Renal cortex interstitium (tissue), 11 donors: ENCODE measurements around the gene SNN. TPM values are rescaled to one million over a fixed set of nuclear protein-coding genes. Genes with fewer than 3 reads are reported as not detected.

Source experiments
- DNase-seq, 11 donors: peaks; one replicate each; pipeline ENCODE4 v3.0.0-alpha.2; 2013; ENCODE audit warnings: low read depth in 9 of 11, low spot score in 4 of 11; ENCODE audit errors: extremely low read depth in 1 of 11
- polyA plus RNA-seq, 3 donors: library from polyadenylated mRNA; unstranded; fragments of 120-200 nt; gene quantifications; one replicate each; pipeline ENCODE4 v1.2.1, GENCODE V29; 2013; ENCODE audit not compliant: insufficient read length in 3 of 3

The SNN gene
- polyA plus RNA-seq, 3 donors = 30.9 to 41.9 (median 37.3) TPM

DNA sequence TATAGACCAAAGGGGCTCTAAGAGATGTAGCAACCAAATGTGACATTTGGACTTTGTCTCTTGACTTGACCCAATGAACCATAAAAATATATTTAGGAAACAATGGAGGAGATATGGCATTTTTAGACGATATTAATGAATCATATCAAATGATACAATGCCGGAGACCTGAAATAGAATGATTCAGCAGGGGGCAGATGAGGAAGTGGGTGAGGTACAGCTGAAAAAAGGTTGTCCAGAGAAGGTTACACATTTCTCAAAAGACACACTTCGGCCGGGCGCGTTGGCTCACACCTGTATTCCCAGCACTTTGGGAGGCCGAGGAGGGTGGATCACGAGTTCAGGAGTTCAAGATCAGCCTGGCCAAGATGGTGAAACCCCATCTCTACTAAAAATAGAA is 16.5 kb upstream of the SNN start:
- no peak for DNase-seq

DNA sequence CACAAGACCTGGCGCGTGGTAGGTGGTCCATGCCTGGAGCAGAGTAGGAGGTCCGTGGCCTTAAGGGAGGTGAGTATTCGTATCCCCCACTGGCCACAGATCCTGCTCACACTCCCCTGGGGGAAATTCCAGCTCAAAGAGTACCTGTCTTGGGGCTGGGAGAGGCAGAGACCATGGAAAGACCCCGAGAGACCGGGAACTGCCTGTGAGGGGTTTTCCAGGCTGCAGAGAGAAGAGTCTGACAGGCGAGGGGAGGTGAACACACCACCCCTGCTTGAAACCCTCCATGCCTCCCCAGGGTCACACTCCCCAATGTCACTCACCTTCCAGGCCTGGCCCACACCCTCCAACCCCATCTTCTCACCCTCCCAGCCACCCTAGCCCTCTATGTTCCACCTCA is 12.6 kb upstream of the SNN start:
- no peak for DNase-seq

DNA sequence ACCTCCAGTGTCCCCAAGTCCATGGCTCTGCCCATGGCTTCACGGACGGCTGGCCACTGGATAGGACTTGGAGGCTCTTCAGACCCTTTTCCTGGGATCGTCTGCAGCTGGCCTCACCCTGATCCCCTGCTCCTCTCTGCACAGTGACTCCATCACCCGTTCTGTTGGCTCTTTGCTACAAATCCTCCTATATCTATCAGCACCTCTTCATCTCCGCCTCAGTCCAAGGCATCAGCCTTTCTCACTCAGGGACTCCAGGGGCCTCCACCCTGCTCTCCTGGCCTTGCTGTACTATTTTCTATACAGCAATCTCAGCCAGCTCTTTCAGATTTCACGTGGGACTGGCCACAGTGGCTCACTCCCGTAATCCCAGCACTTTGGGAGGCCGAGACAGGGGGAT is 10.7 kb upstream of the SNN start:
- DNase-seq = no peak

DNA sequence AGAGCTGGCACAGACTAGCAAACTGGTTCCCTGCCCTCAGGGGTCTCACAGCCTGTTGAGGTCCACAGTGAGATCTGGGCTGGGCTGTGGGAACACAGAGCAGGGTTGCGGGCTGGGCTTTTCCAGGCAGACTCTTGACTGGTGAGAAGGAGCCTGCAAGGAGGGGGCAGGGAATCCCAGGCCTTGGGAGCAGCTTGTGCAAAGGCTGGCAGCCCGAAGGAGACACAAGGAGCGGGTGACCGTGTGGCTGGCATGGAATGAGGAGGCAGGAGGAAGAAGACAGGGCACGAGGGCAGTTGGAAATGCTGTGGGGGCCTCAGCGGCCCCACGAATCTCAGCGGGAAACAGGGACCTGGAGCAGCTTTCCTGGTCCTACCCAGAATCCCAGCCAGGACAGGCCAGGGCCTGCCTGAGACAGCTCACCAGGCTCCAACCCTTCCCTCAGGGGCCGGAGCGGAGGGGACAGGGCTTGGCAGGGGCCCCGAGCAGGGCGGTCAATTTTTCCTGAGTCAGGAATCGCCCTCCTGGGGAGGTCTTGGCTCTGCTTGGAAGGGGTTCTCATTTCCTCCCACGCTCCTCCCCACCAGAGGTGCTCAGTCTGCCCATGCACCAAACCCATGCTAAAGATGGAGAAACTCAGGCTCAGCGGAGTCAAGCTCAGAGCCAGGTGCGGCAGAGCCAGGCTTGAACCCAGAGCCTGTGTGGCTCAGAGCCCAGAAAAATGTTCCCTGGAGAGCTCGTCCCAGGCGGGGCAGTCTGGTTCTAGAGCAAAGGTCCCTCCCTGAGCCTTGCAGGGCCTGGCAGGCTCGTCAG is 9.2 kb upstream of the SNN start:
- no peak for DNase-seq

DNA sequence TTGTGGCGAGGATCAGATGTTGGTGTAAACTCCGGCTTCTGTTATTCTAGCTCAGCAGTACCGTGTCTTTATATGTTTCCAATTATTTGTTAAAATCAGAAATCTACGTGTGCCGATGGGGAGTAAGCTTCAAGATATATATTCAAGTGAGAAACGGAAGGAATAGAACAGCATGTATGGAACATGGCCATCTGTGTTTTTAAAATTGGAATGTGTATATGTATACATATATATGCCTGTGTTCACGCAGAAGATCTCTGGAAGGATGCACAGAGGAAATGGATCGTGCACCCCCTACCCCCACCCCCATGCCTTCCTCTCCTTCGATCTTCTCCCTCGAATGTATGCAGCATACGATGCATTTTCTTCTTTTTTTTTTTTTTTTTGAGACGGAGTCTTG is 7.7 kb upstream of the SNN start:
- no peak for DNase-seq

DNA sequence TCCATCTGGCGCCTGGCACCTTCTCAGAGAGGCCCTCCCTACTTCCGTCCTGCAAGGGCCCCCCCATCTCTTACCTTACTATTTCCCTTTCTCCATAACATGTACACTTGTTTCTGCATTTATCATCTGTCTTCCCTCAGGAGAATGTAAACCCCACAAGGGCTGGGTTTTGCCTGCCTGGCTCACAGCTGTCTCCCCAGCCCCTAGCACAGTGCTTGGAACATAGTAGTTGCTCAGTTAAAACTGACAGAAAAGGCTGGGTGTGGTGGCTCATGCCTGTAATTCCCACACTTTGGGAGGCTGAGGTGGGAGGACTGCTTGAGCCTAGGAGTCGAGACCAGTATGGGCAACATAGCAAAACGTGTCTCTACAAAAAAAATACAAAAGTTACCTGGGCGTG is 5.7 kb upstream of the SNN start:
- DNase-seq = no peak

DNA sequence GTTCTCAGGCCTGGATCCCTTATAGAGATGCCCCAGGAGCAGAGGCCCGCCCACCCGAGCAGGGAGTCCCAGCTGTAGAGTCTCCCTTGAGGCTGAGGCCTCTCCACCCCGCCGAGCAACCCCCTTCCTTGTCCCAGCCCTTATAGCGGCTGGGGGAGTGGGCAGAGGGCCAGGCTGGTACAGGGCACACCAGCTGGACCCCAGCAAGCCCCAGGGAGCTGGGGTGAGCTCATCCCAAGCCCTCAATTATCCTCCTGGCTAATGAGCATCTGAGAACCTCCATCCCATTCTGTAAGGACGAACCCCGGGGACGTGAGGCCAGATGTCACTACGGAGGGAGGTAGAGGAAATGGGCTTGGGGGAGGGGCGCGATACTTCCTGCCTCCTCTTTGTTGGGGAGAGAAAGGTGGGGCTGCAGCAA is 3.2 kb upstream of the SNN start:
- no peak for DNase-seq

DNA sequence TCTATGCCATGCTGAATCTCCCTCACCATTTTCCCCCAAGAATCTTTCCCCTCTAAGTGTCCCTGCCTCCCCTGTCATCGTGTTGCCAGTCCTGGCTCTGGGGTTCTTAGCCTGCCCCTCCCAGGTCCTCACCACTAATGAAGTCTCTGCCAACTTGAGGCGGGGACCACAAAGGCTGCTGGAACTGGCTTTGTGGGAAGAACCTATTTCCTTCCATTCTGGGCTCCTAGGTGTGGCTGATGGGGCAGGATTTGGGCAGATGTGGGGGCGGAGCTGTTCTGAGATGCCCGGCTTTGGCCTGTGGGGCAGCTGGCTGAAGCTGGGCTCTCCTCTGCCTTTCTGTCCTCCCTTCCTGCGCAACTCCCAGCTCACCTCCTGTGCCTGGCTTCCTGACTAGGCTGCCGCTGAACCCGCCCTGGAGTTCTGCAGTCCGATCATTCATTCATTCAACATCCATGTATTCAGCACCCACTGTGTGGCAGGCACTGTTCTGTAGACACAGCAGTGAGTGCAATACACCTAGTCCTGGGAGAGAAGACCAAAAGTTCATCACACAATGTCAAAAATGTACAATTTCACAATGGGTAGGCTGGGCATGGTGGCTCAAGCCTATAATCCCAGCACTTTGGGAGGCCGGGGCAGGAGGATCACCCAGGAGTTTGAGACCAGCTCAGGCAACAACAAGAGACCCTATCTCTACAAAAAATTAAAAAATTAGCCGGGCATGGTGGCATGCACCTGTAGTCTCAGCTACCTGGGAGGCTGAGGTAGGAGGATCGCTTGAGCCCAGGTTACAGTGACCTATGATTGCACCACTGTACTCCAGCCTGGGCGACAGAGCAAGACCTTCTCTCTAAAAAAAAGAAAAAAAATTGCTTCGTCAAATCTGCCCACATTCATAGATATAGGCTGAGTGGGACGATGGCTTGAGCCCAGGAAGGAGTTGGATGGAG is 1.9 kb upstream of the SNN start:
- DNase-seq = no peak

DNA sequence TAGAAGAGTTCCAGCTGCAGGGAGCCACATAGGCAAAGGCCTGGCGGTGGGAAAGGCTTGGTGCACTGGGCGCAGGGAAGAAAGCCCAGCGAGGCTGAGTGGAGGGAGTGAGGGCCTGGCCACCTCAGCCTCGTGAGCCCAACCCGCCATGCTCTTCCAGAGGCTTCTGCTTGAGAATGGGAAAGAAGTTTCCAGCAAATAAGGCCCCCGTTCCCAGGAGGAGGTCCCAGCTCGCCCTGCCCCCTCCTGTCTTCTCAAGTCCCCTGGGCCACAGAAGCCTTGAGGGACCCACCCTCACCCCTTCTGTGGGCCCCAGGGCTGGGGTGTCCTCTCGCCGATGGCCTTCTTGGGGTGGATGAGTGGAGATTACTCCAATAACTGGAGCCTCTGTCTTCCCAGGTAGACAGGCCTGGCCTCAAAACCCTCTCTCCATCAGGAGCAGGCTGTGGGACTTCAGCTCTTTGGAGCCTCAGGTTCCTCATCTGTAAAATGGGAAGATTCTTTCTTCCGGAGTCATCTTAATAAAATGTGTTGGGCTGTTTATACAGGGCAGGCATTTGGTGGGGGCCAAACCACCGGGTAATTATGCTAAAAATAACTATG is 933 bp upstream of the SNN start:
- no peak for DNase-seq

DNA sequence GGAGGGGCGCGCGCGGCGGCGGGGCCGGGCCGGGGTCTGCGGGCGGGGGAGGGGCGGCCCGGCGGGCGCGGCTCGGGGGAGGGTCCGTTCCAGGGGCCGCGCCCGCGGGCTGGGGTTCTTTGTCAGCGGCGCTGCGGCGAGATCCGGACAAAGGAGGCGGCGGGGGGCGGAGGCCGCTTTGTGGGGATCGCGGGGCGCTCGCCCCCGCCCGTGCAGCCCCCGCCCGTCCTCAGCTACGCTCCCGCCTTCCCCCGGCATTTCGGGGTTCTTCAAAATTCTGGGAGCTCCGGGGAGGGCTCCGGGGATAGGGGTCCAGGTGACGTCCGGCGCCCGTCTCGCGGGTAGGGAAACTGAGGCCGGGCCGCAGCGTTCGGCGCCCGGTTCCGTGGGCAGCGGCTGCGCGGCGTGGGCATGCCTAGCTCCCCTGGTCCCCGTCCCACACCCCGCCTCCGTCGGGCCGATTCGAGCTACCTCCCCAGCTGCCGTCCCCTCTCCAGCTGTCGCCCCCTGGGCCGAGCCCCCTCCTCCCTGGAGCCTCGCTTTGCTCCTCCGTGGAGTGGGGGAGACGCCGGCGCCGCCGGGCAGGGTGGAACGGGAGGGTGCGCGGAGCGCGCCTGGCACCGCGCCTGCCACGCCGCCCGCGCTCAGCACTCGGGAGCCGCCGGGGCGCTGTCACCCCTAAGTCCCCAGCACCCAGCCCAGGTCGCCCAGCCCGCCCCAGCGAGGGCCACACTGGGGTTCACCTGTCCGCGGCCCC is 546 bp downstream of the SNN start:
- no peak for DNase-seq

DNA sequence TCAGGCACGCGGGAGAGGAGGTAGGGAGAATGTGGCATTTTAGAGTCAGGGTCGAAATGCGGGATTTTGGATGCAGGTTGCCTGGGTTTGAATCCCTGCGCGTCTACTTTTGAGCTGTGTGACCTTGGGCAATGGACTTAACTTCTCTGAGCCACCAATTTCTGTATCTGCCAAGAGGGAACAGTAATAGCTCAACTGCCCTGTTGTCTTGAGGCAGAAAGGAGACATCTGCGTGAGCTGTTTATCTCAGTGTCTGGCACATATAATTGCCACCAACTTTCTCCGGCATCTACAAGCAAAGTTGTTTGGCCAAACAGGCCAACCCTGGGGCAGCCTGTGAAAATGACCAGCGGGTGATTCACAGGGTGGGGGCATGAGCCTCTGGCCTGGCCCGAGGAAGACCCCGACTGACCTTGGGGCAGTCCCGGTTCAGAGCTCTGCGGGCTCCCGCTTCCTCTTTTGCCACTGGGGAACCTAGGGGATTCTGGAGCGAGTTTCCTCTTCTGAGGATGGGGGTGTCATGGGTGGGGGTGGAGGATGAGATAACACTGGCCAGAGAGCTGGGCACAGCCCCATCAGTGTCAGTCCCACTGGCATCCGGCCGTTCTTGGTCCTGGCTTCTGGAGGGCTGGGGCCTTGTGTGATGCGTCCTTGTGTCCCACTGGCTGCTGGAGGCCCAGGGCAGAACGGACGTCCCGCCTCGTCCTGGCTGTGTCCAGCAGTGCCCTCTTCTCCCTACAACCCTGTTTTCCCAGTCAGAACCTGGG is 1.3 kb downstream of the SNN start:
- DNase-seq = no peak

DNA sequence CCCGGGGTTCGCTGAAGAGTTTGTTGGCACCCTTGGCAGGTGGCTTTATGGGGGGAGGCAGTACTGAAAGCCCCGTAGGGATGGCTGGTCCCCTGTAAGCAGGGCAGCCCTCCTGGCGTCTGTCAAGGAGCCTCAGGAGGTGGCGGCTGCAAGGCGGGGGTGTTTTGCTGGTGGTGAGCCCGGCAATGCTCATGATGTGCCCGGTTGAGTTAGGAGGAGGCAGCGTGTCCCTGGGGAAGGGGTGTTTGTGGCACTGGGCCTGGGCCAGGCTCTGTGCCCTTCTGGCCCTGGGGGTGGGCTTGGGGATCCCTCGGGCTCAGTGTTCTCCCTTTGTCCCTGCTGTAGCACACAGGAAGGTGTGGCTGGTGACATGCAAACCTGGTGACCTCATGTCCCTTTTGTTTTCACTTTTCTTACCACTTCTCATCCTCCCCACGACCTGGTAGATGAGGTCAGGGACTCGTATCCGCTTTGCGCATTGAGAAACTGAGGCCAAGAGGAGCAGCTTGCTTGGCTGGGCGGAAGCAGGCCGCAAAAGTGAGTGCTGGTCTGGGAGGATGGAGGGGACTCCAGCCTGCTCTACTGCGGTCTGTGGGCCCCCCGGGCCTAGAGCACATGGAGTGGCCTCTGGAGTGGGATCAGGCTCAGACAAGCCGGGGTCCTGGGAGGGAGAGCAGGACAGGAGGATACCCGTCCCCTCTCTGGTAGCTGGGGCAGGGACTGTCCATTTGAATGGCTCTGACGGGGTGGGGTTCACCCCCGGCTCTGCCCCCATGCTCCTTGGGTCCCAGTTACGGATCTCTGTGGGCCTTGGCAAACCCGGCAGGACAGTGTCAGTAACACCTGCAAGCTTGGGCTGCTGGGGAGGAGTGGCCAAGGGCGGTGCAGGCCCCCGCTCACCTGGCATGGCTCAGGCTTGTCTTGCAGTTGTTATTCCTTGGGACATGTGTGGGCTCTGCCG is 2.2 kb downstream of the SNN start:
- DNase-seq = no peak

DNA sequence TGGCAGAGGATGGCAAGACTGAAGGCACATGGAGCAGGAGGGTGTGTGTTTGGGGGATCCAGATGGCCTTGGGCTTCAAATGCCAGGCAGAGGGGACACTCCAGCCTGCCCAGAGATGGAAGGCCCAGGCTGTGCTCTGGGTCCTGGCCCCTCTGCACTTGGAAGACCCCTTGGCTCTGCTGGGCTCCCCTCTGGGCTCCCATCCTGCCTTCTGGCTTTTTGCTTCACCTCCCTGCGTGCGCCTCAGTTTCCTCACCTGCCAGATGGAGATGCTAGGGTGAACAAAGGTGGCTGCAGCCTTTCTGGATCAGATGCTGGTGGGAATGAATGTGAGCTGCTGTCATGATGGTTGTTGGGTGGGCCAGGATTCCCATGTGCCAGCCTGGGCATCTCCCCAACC is 3.0 kb downstream of the SNN start:
- DNase-seq = no peak

DNA sequence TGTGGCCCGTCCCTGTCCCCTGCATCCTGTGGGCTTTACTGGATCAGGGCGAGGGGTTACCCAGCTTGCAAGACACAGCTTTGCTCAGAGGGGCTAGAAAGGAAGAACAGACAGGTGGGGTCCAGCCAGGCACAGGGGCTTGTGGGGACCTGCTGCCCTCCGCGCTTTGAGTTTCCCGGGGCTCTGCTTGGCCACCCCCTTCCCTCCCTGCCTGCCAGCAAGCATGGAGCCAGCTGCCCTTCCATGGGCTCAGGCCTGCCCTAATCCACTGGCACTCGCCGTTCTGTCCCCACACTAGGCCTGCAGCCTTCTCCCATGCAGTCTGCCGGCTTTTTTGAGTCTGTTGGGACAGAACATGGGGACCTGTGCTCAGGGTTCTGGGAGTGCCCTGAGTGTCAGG is 3.4 kb downstream of the SNN start:
- DNase-seq = no peak

DNA sequence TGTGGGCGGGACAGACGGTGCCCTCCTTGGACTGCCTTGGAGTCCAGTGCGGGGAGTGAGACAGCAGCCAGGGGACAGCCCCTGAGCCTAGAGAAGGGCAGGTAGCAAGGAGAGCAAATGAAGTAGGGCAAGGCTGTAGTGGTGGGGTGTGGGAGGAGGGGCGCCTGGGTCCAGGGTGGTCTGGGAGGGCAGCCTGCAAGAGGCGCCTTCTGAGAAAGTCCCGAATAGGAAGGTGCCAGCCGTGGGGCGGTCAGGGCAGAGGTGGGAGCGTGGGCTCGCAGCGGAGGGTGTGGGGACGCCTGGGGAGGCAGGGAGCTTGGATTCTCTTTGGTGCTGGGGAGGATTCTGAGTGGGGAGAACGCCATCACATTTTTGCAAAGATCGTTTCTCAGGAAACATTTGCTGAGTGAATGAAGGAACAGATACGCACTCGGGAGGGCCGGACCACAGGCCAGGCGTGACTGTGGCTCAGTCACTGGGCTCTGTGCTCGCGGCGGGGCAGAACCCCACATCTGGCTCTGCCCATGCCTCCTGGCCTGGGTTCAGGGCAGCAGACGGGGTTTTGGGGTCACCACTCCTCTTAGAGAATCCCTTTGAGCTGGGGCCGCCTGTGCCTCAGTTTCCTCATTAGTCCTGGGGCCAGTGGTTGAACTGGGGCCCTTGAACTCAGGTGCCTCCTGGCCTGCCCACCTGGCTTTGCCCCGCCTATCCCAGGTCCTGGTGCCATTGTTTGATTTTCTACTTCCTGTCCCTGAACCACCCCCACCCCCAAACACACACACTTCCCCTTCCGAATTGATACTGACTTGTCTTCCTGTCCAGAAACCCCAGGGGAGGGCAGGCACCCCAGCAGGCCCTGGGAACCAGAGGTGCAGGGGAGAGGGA is 4.2 kb downstream of the SNN start:
- no peak for DNase-seq
